Epithelial cell of esophagus (primary cell): ENCODE measurements around the gene FAM171A1.
"Not testable (repeated sequence)": the region's sequence is repeated elsewhere in the genome, so short reads cannot be mapped to it uniquely, and the experiment has no call there.

ENCODE experiments used
- DNase-seq: peaks from one replicate; pipeline ENCODE4 v3.0.0; 2010; ENCODE audit warnings: low read depth
- H3K4me3 ChIP-seq: 2 replicates; pipeline ENCODE4 v1.5.1; 2011; ENCODE audit warnings: mild to moderate bottlenecking, low read length, control low read depth
- TF ChIP-seq, protein P1 (sequence below): IDR thresholded peaks from 2 replicates; pipeline ENCODE4 v1.5.1; 2011; ENCODE audit warnings: low read depth, mild to moderate bottlenecking, low read length, control low read depth, inconsistent platforms; ENCODE audit not compliant: insufficient read depth; ENCODE audit errors: missing control alignments

Gene FAM171A1

DNA sequence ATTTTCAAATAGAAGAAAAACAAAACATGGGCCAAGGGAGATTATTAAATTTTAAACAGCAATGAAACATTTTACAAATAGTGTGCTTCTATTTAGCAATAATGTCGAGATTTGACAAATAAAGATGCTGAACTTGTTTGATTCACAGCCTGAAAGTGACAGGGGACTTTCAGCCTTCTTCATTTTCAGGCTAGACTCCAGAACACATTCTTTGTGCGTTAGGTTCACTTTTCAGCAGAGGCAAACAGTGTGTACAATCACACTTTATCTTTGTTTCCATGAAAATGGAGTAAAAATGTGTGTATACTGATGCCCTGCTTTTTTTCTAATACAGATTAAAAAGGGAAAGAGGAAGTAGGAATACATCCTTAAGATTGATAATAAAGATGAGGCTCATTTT is 35.6 kb downstream of the FAM171A1 start:
- H3K4me3 ChIP-seq = no peak overlapping the region
- TF ChIP-seq, protein P1, sequence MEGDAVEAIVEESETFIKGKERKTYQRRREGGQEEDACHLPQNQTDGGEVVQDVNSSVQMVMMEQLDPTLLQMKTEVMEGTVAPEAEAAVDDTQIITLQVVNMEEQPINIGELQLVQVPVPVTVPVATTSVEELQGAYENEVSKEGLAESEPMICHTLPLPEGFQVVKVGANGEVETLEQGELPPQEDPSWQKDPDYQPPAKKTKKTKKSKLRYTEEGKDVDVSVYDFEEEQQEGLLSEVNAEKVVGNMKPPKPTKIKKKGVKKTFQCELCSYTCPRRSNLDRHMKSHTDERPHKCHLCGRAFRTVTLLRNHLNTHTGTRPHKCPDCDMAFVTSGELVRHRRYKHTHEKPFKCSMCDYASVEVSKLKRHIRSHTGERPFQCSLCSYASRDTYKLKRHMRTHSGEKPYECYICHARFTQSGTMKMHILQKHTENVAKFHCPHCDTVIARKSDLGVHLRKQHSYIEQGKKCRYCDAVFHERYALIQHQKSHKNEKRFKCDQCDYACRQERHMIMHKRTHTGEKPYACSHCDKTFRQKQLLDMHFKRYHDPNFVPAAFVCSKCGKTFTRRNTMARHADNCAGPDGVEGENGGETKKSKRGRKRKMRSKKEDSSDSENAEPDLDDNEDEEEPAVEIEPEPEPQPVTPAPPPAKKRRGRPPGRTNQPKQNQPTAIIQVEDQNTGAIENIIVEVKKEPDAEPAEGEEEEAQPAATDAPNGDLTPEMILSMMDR = no peak
- DNase-seq = no peak

DNA sequence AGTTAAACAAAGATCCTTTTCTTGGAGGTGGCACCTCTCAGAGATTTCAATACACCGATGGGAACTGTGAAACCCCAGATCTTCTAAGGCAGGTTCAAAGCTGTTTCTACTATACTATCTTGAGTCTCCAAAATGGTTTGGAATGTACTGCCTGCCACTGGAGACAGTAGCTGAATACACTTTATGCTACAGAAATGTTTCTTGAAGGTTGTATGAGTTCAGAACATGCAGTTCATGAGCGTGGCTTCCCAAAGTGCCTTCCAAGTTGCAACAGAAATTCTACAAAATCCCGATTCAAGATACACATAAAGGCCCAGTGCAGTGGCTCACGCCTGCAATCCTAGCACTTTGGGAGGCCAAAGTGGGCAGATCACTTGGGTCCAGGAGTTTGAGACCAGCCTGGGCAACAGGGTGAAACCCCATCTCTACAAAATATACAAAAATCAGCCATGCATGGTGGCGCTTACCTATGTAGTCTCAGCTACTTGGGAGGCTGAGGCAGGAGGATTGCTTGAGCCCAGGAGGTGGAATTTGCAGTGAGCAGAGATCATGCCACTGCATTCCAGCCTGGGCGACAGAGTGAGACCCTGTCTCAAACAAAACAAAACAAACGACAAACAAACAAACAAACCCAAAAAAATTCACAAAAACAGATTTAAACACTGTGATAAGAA is 36.3 kb downstream of the FAM171A1 start:
- H3K4me3 ChIP-seq = no peak overlapping the region
- DNase-seq = no peak
- TF ChIP-seq, protein P1 = no peak

DNA sequence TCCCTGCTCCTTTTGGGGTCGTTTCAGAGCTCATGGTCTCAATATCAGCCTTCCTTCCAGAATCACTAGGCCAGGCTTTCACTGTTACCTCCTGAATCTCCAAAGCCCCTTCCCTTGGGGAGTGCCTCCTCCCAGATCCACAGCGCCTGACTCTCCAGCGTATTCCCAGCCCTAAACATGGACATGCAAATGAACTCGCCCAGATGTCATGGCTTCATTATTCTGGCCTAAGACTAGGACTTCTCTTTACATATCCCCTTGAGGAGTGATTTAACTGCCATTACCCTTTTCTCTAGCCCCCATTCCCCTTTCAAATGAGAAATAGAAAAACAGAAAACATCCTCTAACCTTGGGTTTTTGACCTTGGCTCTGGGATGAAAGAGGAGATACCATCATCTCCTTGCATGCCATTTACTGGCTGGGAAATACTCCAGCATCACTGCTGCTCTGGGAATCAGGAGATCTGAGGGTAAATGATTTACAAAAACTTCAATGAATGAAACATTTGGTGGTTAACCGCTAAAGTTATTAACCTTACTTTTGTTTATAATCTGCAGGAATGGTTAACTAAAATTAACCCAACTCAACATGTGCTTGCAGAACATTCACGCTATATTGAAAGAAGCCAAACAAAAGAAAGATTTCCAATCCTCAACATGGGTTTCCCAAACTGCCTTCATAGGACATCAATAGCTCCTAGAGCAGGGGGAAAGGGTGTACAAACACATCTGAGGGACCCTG is 37.0 kb downstream of the FAM171A1 start:
- no peak for DNase-seq
- no peak overlapping the region for H3K4me3 ChIP-seq
- TF ChIP-seq, protein P1 = no peak

DNA sequence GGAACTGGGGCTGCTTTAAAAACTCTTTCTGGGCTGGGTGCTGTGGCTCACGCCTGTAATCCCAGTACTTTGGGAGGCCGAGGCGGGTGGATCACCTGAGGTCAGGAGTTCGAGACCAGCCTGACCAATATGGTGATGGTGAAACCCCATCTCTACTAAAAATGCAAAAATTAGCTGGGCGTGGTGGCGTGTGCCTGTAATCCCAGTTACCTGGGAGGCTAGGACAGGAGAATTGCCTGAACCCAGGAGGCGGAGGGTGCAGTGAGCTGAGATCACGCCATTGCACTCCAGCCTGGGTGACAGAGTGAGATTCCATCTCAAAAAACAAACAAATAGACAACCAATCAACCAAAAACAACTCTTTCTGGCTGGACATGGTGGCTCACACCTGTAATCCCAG is 37.9 kb downstream of the FAM171A1 start:
- not testable (repeated sequence) for H3K4me3 ChIP-seq, DNase-seq

GRCh38 chr10:15331461-15331860 is 39.6 kb downstream of the FAM171A1 start:
- TF ChIP-seq, protein P1 = no peak
- H3K4me3 ChIP-seq = no peak overlapping the region
- DNase-seq = no peak

DNA sequence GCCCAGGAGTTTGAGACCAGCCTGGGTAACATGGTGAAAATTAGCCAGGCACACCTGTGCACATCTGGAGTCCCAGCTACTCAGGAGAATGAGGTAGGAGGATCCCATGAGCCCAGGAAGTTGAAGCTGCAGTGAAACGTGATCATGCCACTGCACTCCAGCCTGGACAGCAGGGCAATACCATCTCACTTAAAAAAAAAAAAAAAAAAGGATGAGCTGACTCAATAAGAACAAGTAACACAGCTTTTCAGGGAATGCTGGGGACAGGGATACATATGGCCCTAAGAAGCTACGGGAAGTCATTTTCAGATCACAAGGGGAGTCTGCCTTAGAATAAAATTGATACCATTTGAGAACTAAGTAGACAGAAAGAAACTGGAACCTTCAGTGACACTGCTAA is 41.7 kb downstream of the FAM171A1 start:
- peak; percentile 2 for DNase-seq
- H3K4me3 ChIP-seq = no peak overlapping the region
- TF ChIP-seq, protein P1 = no peak

DNA sequence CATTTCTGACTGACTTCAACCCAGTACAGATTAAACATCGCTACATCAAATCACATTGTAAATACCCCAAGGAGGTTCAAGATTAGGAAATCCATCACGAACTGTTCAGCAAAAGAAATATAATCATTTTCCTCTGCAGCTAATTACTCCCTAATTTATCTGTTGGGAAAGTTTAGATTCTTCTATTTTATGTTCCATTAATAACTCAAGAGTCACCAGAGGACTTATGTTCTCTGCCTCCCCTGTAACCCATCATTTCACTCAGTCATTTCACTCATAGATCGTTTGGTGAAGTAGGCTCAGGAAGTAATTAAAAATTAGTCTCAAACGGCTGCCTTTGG is 45.2 kb downstream of the FAM171A1 start:
- DNase-seq = no peak
- H3K4me3 ChIP-seq = no peak overlapping the region
- TF ChIP-seq, protein P1 = no peak
